ENCODE measurements around the gene TMEM247.

GRCh38 chr2:46503686-46504085, 24.3 kb downstream of the TMEM247 start:
- TF ChIP-seq CTCF (IDR thresholded peaks at IDR 0.05): no peak
- no peak for TF ChIP-seq POLR2A (IDR thresholded peaks at IDR 0.05)
